MM.1S (cell line): ENCODE data around the gene TMEM178B.

Source experiments
- DNase-seq: peaks from one replicate; pipeline ENCODE4 v3.0.0-alpha.2; 2015
- H2AFZ ChIP-seq: fragments of 300-600 bp; sonication (generic); 2 replicates; pipeline ENCODE4 v1.6.0; 2016; ENCODE audit warnings: antibody characterized with exemption, low read length
- H3F3A ChIP-seq: fragments of 300-600 bp; sonication (generic); 2 replicates; pipeline ENCODE4 v1.6.1; 2016; ENCODE audit warnings: mild to moderate bottlenecking, antibody characterized with exemption, low read length, moderate library complexity, mixed read lengths; ENCODE audit not compliant: insufficient read depth
- H3K27ac ChIP-seq: fragments of 300-600 bp; sonication (generic); 2 replicates; pipeline ENCODE4 v1.5.1; 2016; ENCODE audit warnings: mild to moderate bottlenecking, low read length
- H3K27me3 ChIP-seq: fragments of 300-600 bp; sonication (generic); replicated peaks from 2 replicates; pipeline ENCODE4 v1.6.0; 2016; ENCODE audit warnings: low read length; ENCODE audit not compliant: insufficient read depth
- H3K36me3 ChIP-seq: fragments of 300-600 bp; sonication (generic); replicated peaks from 2 replicates; pipeline ENCODE4 v1.6.1; 2016; ENCODE audit warnings: mild to moderate bottlenecking, low read length, mixed read lengths; ENCODE audit not compliant: insufficient read depth
- H3K4me1 ChIP-seq: fragments of 300-600 bp; sonication (generic); 2 replicates; pipeline ENCODE4 v1.6.1; 2016; ENCODE audit warnings: low read length, mixed read lengths
- H3K4me2 ChIP-seq: fragments of 300-600 bp; sonication (generic); 2 replicates; pipeline ENCODE4 v1.6.0; 2016; ENCODE audit warnings: low read depth, low read length
- H3K4me3 ChIP-seq: fragments of 300-600 bp; sonication (generic); 2 replicates; pipeline ENCODE4 v1.5.1; 2016; ENCODE audit warnings: low read length, mixed read lengths
- H3K79me2 ChIP-seq: fragments of 300-600 bp; sonication (generic); 2 replicates; pipeline ENCODE4 v1.6.1; 2016; ENCODE audit warnings: mixed run types, low read length, mixed read lengths
- H3K9ac ChIP-seq: fragments of 300-600 bp; sonication (generic); 2 replicates; pipeline ENCODE4 v1.6.1; 2016; ENCODE audit warnings: low read length, mixed read lengths
- H3K9me2 ChIP-seq: fragments of 300-600 bp; sonication (generic); replicated peaks from 2 replicates; pipeline ENCODE4 v1.6.1; 2016; ENCODE audit warnings: mild to moderate bottlenecking, low read length, mixed read lengths; ENCODE audit not compliant: insufficient read depth
- H3K9me3 ChIP-seq: fragments of 300-600 bp; sonication (generic); replicated peaks from 2 replicates; pipeline ENCODE4 v1.6.1; 2016; ENCODE audit warnings: mild to moderate bottlenecking, low read length, mixed read lengths; ENCODE audit not compliant: insufficient read depth
- H4K20me1 ChIP-seq: fragments of 300-600 bp; sonication (generic); 2 replicates; pipeline ENCODE4 v1.6.1; 2016; ENCODE audit warnings: mild to moderate bottlenecking, low read length, moderate library complexity, mixed read lengths; ENCODE audit not compliant: insufficient read depth
- EZH2 ChIP-seq: fragments of 300-600 bp; sonication (generic); optimal IDR thresholded peaks from 2 replicates; pipeline ENCODE3; 2017; ENCODE audit warnings: low read depth, mild to moderate bottlenecking, antibody characterized with exemption, low read length, mixed read lengths
- EZH2phosphoT487 ChIP-seq: fragments of 300-600 bp; sonication (generic); IDR thresholded peaks from 2 replicates; pipeline ENCODE4 v1.6.1; 2018; ENCODE audit warnings: antibody characterized with exemption, low read length
- TF ChIP-seq, protein P1 (sequence below): fragments of 300-600 bp; sonication (generic); IDR thresholded peaks from 2 replicates; pipeline ENCODE4 v1.5.1; 2016; ENCODE audit warnings: antibody characterized with exemption, low read length, mixed read lengths

The TMEM178B gene

DNA sequence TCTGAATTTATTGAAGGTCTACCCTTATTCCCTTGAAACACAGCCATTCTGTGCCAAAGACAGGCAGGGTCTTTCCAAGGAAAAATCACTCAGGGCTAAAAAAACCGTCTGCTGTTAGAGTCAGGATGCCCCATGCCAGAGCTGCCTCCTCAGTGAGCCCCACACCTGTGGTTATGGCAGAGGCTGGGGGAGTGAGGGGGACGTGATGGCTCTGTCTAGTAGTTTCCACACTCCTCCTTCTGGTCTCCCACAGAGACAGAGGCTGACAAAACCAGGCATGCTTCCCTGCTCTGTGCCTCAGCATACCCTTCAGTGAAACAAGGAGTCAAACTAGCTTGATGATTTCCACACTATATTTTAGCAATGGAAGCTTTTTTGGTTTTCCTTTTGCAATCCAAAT, 365.3 kb downstream of the TMEM178B start:
- Histone ChIP-seq H3F3A (no peaks in the 10 kb centered on the region), H3K79me2 (no peaks in the 10 kb centered on the region), H3K9ac (no peak overlapping the region), H3K4me3 (no peak overlapping the region), H3K36me3 (no peaks in the 10 kb centered on the region), H3K9me2 (no peaks in the 10 kb centered on the region), H3K9me3 (no peaks in the 10 kb centered on the region), H4K20me1 (no peaks in the 10 kb centered on the region), H3K4me2 (no peak overlapping the region), H3K27ac (no peak overlapping the region), H2AFZ (no peak overlapping the region), H3K4me1 (peaks cover 3% of the 10 kb centered on the region), H3K27me3 (no peaks in the 10 kb centered on the region)
- no peak for TF ChIP-seq EZH2
- DNase-seq: no peak

DNA sequence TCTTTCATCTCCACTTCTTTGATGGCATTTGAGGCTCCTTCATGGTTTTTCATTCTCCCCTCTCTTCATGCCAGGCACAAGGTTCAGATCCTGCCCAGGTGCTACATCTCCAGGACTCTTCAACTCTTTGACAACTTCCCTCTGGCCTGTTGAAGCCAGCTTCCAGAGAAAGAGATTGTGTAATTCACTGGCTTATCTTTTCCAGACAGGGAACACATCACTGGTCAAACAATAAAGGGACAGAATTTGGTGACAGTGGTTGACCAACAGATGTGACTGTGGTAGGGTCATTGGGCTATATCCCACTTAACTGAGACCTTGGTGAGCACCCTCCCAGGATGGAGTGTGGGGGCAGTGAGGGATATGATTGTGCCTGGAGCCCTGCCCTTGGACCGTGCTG, 365.9 kb downstream of the TMEM178B start:
- Histone ChIP-seq H4K20me1 (no peaks in the 10 kb centered on the region), H3F3A (no peaks in the 10 kb centered on the region), H3K9ac (no peak overlapping the region), H3K4me3 (no peak overlapping the region), H3K9me2 (no peaks in the 10 kb centered on the region), H3K9me3 (no peaks in the 10 kb centered on the region), H3K27me3 (no peaks in the 10 kb centered on the region), H3K4me1 (no peaks in the 10 kb centered on the region), H3K79me2 (no peaks in the 10 kb centered on the region), H3K27ac (no peak overlapping the region), H3K4me2 (no peak overlapping the region), H3K36me3 (no peaks in the 10 kb centered on the region), H2AFZ (no peak overlapping the region)
- TF ChIP-seq EZH2phosphoT487 (no peak), EZH2 (no peak)
- TF ChIP-seq, protein P1, sequence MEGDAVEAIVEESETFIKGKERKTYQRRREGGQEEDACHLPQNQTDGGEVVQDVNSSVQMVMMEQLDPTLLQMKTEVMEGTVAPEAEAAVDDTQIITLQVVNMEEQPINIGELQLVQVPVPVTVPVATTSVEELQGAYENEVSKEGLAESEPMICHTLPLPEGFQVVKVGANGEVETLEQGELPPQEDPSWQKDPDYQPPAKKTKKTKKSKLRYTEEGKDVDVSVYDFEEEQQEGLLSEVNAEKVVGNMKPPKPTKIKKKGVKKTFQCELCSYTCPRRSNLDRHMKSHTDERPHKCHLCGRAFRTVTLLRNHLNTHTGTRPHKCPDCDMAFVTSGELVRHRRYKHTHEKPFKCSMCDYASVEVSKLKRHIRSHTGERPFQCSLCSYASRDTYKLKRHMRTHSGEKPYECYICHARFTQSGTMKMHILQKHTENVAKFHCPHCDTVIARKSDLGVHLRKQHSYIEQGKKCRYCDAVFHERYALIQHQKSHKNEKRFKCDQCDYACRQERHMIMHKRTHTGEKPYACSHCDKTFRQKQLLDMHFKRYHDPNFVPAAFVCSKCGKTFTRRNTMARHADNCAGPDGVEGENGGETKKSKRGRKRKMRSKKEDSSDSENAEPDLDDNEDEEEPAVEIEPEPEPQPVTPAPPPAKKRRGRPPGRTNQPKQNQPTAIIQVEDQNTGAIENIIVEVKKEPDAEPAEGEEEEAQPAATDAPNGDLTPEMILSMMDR: no peak
- no peak for DNase-seq

DNA sequence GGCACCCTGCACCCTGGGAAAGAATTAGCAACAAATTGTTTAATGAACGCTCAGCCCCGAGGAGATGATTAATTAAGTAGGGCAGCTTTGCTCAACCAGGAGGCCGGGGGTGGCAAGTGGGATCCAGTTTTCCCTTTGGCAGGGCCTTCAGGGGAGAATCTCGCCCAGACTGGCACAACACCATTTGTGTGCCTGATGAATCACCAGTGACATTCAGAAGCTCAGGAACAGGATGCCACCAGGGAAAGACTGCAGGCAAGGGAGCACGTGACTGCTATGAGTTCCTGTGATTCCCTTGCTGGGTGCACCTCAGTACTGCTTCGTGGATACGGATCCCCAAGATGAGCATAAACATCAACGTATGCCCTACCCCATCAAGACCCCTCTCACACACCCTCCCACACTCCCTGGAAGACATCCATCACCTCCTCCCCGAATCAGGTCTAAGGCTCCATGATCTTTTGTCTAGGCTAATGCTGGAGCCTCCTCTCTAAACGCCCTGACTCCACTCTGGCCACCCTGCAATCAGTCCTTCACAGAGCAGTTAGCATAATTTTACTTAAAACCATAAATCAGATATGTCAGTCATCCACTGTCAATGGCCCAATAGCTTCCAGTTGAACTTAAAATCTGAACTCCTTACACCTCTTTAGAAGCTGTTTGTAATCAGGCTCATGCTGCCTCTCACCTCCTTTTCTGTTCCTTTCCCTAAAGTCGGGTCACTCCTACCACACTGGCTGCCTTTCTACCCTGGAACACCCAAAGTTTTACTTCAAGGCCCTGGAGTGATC, 368.2 kb downstream of the TMEM178B start:
- no peaks in the 10 kb centered on the region for H3F3A ChIP-seq
- H3K36me3 ChIP-seq: no peaks in the 10 kb centered on the region
- H3K4me1 ChIP-seq: no peaks in the 10 kb centered on the region
- H3K4me2 ChIP-seq: no peak overlapping the region
- H3K4me3 ChIP-seq: no peak overlapping the region
- H3K27ac ChIP-seq: no peak overlapping the region
- TF ChIP-seq, protein P1: no peak
- no peak for TF ChIP-seq EZH2phosphoT487
- H3K27me3 ChIP-seq: no peaks in the 10 kb centered on the region
- H3K9ac ChIP-seq: no peak overlapping the region
- H3K9me3 ChIP-seq: no peaks in the 10 kb centered on the region
- H3K79me2 ChIP-seq: no peaks in the 10 kb centered on the region
- no peaks in the 10 kb centered on the region for H3K9me2 ChIP-seq
- H4K20me1 ChIP-seq: no peaks in the 10 kb centered on the region
- no peak for DNase-seq
- no peak overlapping the region for H2AFZ ChIP-seq

DNA sequence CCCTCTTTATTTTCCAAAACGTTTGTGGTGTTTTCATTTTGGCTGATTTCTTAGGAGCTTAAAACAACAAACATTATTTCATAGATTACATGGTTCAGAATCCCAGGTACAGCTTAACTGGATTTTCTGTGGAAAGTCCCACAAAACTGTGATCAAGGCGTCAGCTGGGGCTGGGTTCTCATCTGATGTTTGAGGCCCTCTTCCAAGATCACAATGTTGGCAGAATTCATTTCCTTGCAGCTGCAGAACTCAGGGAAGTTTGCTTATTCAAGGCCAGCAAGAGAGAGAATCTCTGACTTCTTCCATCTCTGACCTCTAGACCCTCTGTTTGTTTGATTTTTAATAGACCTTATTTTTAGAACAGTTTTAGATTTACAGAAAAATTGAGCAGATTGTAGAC, 368.9 kb downstream of the TMEM178B start:
- Histone ChIP-seq H3K4me2 (no peak overlapping the region), H3K9me2 (no peaks in the 10 kb centered on the region), H3F3A (no peaks in the 10 kb centered on the region), H3K27ac (no peak overlapping the region), H3K4me3 (no peak overlapping the region), H2AFZ (no peak overlapping the region), H3K9ac (no peak overlapping the region), H4K20me1 (no peaks in the 10 kb centered on the region), H3K79me2 (no peaks in the 10 kb centered on the region), H3K36me3 (no peaks in the 10 kb centered on the region), H3K4me1 (no peaks in the 10 kb centered on the region), H3K27me3 (no peaks in the 10 kb centered on the region), H3K9me3 (no peaks in the 10 kb centered on the region)
- TF ChIP-seq, protein P1: no peak
- TF ChIP-seq EZH2phosphoT487 (no peak), EZH2 (no peak)
- DNase-seq: no peak
